Activated naive CD8-positive, alpha-beta T cell treated with anti-CD3 and anti-CD28 coated beads for 36 hours (primary cell): Measurements from ENCODE around the gene PTPRA. TPM values are rescaled to one million over a fixed set of nuclear protein-coding genes. Genes with fewer than 3 reads are reported as not detected.

Experiments
- DNase-seq: peaks from one replicate; pipeline ENCODE4 v3.0.0; 2021
- H3K27ac Mint-ChIP-seq: one replicate; pipeline ENCODE4 v1.8.0; 2022; ENCODE audit warnings: mild to moderate bottlenecking, moderate library complexity, mixed read lengths
- H3K27me3 Mint-ChIP-seq: one replicate; pipeline ENCODE4 v1.8.0; 2022; ENCODE audit warnings: mild to moderate bottlenecking, mixed read lengths
- H3K36me3 Mint-ChIP-seq: one replicate; pipeline ENCODE4 v1.8.0; 2021; ENCODE audit warnings: mild to moderate bottlenecking, mixed read lengths
- H3K4me1 Mint-ChIP-seq: one replicate; pipeline ENCODE4 v1.8.0; 2021; ENCODE audit warnings: mixed read lengths
- H3K4me3 Mint-ChIP-seq: one replicate; pipeline ENCODE4 v1.8.0; 2022; ENCODE audit warnings: mild to moderate bottlenecking, moderate library complexity, mixed read lengths
- H3K9me3 Mint-ChIP-seq: one replicate; pipeline ENCODE4 v1.8.0; 2022; ENCODE audit warnings: mixed read lengths
- total RNA-seq, 2 experiments: library from RNA; stranded (reverse); gene quantifications; one replicate each; pipeline ENCODE4 v1.2.3, GENCODE V29; 2021

The PTPRA gene
- total RNA-seq, 2 experiments from 2014 or later: 40.6 to 43.0 TPM

DNA sequence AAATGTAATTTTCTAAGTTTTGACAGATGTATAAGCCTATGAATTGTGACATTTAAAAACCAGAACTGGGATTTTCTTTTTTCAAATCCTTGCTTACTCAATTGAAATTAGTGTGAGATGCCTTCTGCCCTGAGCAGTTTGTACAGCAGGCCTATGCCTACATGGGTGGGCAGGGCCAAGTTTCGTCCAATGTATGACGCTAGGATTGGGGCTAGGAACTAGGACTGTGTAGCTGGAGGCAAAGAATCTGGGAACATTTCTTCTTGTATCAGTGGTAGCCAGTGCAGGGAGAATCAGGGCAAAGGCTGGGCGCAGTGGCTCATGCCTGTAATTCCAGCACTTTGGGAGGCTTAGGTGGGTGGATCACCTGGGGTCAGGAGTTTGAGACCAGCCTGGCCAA, 3.9 kb upstream of the PTPRA start:
- Mint-ChIP-seq H3K4me3 (no peak overlapping the region), H3K36me3 (peaks cover 19% of the 10 kb centered on the region), H3K4me1 (peaks cover 67% of the 10 kb centered on the region), H3K9me3 (no peaks in the 10 kb centered on the region), H3K27me3 (no peaks in the 10 kb centered on the region), H3K27ac (no peak overlapping the region)
- DNase-seq: no peak

- H3K4me3 Mint-ChIP-seq: peak overlapping the region; percentile 62
- H3K9me3 Mint-ChIP-seq: no peaks in the 10 kb centered on the region
- no peaks in the 10 kb centered on the region for H3K27me3 Mint-ChIP-seq
- H3K36me3 Mint-ChIP-seq: peaks cover 21% of the 10 kb centered on the region
- DNase-seq: peak; percentile 29
- H3K4me1 Mint-ChIP-seq: peaks cover 68% of the 10 kb centered on the region
- peak overlapping the region; percentile 94 for H3K27ac Mint-ChIP-seq
These were observed 2.2 kb upstream of the PTPRA start for GRCh38 chr20:2871111-2871465.

GRCh38 chr20:2871661-2872458, 1.4 kb upstream of the PTPRA start:
- Mint-ChIP-seq H3K4me1 (peaks cover 66% of the 10 kb centered on the region), H3K27me3 (no peaks in the 10 kb centered on the region), H3K4me3 (peak overlapping the region; percentile 89), H3K27ac (peak overlapping the region; percentile 97), H3K9me3 (no peaks in the 10 kb centered on the region), H3K36me3 (peaks cover 23% of the 10 kb centered on the region)
- DNase-seq: peak; percentile 78

GRCh38 chr20:2872459-2873009, 747 bp upstream of the PTPRA start:
- Mint-ChIP-seq H3K27ac (peak overlapping the region; percentile 97), H3K4me1 (peaks cover 64% of the 10 kb centered on the region)

DNA sequence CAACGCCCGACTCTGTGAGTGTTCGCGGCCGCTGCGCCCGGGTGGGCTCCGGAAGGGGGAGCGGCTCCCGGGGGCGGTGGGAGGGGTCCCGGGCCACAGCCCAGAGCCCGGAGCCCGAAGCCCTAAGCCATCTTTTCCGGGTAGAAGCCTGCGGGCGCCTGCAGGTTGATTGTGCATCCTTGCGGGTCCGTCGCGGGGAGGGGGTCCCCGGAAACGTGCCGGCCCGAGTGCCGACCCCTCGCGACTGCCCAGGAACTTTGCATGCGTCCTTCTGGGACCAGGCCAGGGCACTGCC, 413 bp downstream of the PTPRA start:
- peak; percentile 77 for DNase-seq
- Mint-ChIP-seq H3K27me3 (no peaks in the 10 kb centered on the region), H3K4me3 (peak overlapping the region; percentile 89), H3K9me3 (no peaks in the 10 kb centered on the region), H3K27ac (peak overlapping the region; percentile 84), H3K4me1 (peaks cover 62% of the 10 kb centered on the region), H3K36me3 (peaks cover 29% of the 10 kb centered on the region)

More at GRCh38 chr20:2872459-2873009, 747 bp upstream of the PTPRA start:
- H3K27me3 Mint-ChIP-seq: no peaks in the 10 kb centered on the region
- peaks cover 26% of the 10 kb centered on the region for H3K36me3 Mint-ChIP-seq
- no peaks in the 10 kb centered on the region for H3K9me3 Mint-ChIP-seq
- DNase-seq: peak; percentile 83
- peak overlapping the region; percentile 89 for H3K4me3 Mint-ChIP-seq

GRCh38 chr20:2874456-2874855, 1.2 kb downstream of the PTPRA start:
- DNase-seq: no peak
- peaks cover 59% of the 10 kb centered on the region for H3K4me1 Mint-ChIP-seq
- peaks cover 29% of the 10 kb centered on the region for H3K36me3 Mint-ChIP-seq
- H3K27ac Mint-ChIP-seq: peak overlapping the region; percentile 60
- H3K9me3 Mint-ChIP-seq: no peaks in the 10 kb centered on the region
- H3K4me3 Mint-ChIP-seq: peak overlapping the region; percentile 89
- H3K27me3 Mint-ChIP-seq: no peaks in the 10 kb centered on the region

- no peak overlapping the region for H3K27ac Mint-ChIP-seq
- no peaks in the 10 kb centered on the region for H3K9me3 Mint-ChIP-seq
- DNase-seq: no peak
- no peak overlapping the region for H3K4me3 Mint-ChIP-seq
- peaks cover 53% of the 10 kb centered on the region for H3K4me1 Mint-ChIP-seq
- H3K27me3 Mint-ChIP-seq: no peaks in the 10 kb centered on the region
- H3K36me3 Mint-ChIP-seq: peaks cover 31% of the 10 kb centered on the region
These were observed 2.5 kb downstream of the PTPRA start for GRCh38 chr20:2875690-2876203.

- peaks cover 39% of the 10 kb centered on the region for H3K4me1 Mint-ChIP-seq
- peaks cover 34% of the 10 kb centered on the region for H3K36me3 Mint-ChIP-seq
- no peak overlapping the region for H3K27ac Mint-ChIP-seq
- no peaks in the 10 kb centered on the region for H3K9me3 Mint-ChIP-seq
- no peak overlapping the region for H3K4me3 Mint-ChIP-seq
- no peaks in the 10 kb centered on the region for H3K27me3 Mint-ChIP-seq
- no peak for DNase-seq
These were observed 5.2 kb downstream of the PTPRA start for GRCh38 chr20:2878515-2878914.

GRCh38 chr20:2879146-2879545, 5.9 kb downstream of the PTPRA start:
- Mint-ChIP-seq H3K4me1 (peaks cover 45% of the 10 kb centered on the region), H3K27ac (no peak overlapping the region), H3K36me3 (peaks cover 37% of the 10 kb centered on the region), H3K9me3 (no peaks in the 10 kb centered on the region), H3K4me3 (no peak overlapping the region), H3K27me3 (no peaks in the 10 kb centered on the region)
- no peak for DNase-seq

DNA sequence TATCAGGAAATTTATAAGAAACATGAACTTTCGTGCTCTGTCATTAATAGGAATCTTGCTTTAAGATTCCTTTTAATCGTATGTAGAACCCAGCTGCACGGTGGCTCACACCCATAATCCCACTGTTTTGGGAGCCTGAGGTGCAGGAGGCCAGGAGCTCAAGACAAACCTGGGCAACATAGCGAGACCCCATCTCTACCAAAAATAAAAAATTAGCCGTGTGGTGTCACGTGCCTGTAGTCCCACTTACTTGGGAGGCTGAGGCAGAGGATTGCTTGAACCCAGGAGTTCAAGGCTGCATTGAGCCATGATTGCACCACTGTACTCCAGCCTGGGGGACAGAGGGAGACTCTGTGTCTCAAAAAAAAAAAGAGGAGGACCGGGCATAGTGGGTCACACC, 7.4 kb downstream of the PTPRA start:
- Mint-ChIP-seq H3K27ac (peak overlapping the region; percentile 38), H3K27me3 (no peaks in the 10 kb centered on the region), H3K36me3 (peaks cover 32% of the 10 kb centered on the region), H3K9me3 (no peaks in the 10 kb centered on the region), H3K4me1 (peaks cover 45% of the 10 kb centered on the region), H3K4me3 (no peak overlapping the region)
- DNase-seq: no peak

- Mint-ChIP-seq H3K4me3 (no peak overlapping the region), H3K27ac (no peak overlapping the region), H3K27me3 (no peaks in the 10 kb centered on the region), H3K4me1 (peaks cover 45% of the 10 kb centered on the region), H3K36me3 (peaks cover 22% of the 10 kb centered on the region), H3K9me3 (no peaks in the 10 kb centered on the region)
- no peak for DNase-seq
These were observed 10.7 kb downstream of the PTPRA start for GRCh38 chr20:2883726-2884637.

DNA sequence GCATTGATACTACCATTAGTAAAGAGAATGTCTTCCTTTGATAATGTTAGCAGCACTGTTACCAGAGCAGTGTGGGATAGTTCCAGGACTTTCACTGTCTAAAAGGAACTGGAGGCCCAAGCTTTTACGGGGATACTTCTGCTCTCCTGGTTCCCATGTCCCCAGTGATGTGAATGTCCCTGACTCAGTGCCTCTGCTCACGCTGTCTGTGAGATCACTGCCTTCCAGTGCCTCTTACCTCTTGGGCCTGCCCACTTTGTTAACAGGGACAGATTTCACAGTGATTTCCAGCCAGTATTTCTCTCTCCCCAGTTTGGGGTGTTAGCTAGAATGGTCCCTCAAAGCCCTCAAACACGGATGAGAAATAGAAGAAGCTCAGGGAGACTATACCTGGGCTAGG, 14.4 kb downstream of the PTPRA start:
- H3K27me3 Mint-ChIP-seq: no peaks in the 10 kb centered on the region
- peaks cover 29% of the 10 kb centered on the region for H3K36me3 Mint-ChIP-seq
- H3K27ac Mint-ChIP-seq: no peak overlapping the region
- H3K9me3 Mint-ChIP-seq: no peaks in the 10 kb centered on the region
- peaks cover 65% of the 10 kb centered on the region for H3K4me1 Mint-ChIP-seq
- no peak overlapping the region for H3K4me3 Mint-ChIP-seq
- DNase-seq: no peak

DNA sequence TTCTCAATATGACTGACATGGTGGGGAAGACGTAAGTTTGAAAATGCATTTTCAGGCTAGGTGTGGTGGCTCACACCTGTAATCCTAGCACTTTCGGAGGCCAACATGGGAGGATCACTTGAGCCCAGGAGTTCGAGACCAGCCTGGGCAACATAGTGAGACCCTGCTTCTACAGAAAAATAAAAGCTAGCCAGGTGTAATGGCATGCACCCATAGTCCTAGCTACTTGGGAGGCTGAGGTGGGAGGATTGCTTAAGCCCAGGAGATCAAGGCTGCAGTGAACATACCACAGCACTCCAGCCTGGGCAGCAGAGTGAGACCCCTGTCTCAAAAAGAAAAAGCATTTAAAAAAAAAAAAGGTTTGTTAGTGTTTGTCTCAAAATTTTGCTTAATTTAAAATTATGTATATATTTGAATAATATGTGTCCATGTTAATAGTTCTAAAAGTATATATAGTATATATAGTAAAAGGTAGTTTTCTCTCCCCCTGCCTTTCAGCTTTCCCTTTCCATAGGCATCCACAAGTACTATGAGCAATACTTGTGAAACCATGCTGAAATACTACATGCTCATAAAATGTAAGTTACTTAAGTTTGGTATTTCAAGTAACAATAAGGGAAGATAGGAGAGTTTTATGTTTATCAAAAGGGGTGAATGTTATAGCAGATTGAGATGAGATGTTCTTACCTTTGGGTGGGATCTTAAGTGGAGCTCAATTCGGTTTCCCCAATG, 15.1 kb downstream of the PTPRA start:
- Mint-ChIP-seq H3K4me1 (peaks cover 65% of the 10 kb centered on the region), H3K9me3 (no peaks in the 10 kb centered on the region), H3K27ac (no peak overlapping the region), H3K36me3 (peaks cover 32% of the 10 kb centered on the region), H3K27me3 (no peaks in the 10 kb centered on the region), H3K4me3 (no peak overlapping the region)
- no peak for DNase-seq

DNA sequence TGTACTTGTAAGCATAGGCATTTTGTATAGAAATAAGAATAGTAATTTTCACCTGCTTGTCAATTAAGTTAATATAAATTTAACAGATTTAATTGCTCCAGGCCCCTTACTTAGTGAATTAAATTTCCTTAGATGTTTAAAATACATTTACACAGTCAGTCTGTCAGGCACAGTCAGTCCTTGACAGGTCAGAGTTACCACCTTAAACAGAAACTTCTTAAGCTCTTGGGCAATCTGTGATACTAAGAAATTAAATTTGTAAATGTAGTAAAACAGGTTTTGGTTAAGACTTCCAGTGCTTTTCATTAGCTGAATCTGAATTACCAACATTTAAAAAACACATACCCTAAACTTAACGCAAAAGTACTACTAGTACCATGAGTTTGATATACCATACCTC, 15.9 kb downstream of the PTPRA start:
- Mint-ChIP-seq H3K4me3 (no peak overlapping the region), H3K36me3 (peaks cover 30% of the 10 kb centered on the region), H3K27me3 (no peaks in the 10 kb centered on the region), H3K27ac (no peak overlapping the region), H3K4me1 (peaks cover 58% of the 10 kb centered on the region), H3K9me3 (no peaks in the 10 kb centered on the region)
- no peak for DNase-seq

- Mint-ChIP-seq H3K9me3 (no peaks in the 10 kb centered on the region), H3K27ac (no peak overlapping the region), H3K27me3 (no peaks in the 10 kb centered on the region), H3K4me1 (peaks cover 53% of the 10 kb centered on the region), H3K4me3 (no peak overlapping the region), H3K36me3 (peaks cover 35% of the 10 kb centered on the region)
- DNase-seq: no peak
These were observed 16.5 kb downstream of the PTPRA start for GRCh38 chr20:2889797-2890196.
